DND-41 (cell line): Measurements from ENCODE around the gene ZNF892.

Experiments
- ATAC-seq: fragments of 200-7000 bp; cut with Tn5 transposase; 3 replicates; pipeline ENCODE4 v1.9.1; 2021; ENCODE audit warnings: low read depth; ENCODE audit not compliant: insufficient read depth
- DNase-seq: peaks from one replicate; pipeline ENCODE4 v3.0.0-alpha.2; 2020
- H2AFZ ChIP-seq: 2 replicates; pipeline ENCODE4 v1.6.0; 2012; ENCODE audit warnings: low read depth, low read length
- H3K27ac ChIP-seq: 2 replicates; pipeline ENCODE4 v1.5.1; 2012; ENCODE audit warnings: low read length, inconsistent platforms
- H3K27me3 ChIP-seq: fragments of 200-600 bp; sonication (generic); 2 replicates; pipeline ENCODE4 v1.6.0; 2012; ENCODE audit warnings: low read length, mild to moderate bottlenecking, inconsistent platforms; ENCODE audit not compliant: insufficient read depth, poor library complexity
- H3K36me3 ChIP-seq: 2 replicates; pipeline ENCODE4 v1.5.1; 2012; ENCODE audit warnings: low read length, inconsistent platforms; ENCODE audit not compliant: insufficient read depth
- H3K4me1 ChIP-seq: 2 replicates; pipeline ENCODE4 v1.5.1; 2012; ENCODE audit warnings: mild to moderate bottlenecking, low read length; ENCODE audit not compliant: insufficient read depth
- H3K4me2 ChIP-seq: 2 replicates; pipeline ENCODE4 v1.6.0; 2012; ENCODE audit warnings: mild to moderate bottlenecking, moderate library complexity, low read length, inconsistent platforms; ENCODE audit not compliant: insufficient read depth
- H3K4me3 ChIP-seq, 2 experiments: fragments of 200-600 bp in 1 of 2; shearing (Covaris generic) in 1 of 2; 2 replicates each; pipeline ENCODE4 v1.5.1; 2012 to 2016; ENCODE audit warnings: inconsistent platforms in 2 of 2, low read length in 2 of 2, mild to moderate bottlenecking in 2 of 2, low read depth in 1 of 2, moderate library complexity in 1 of 2
- H3K79me2 ChIP-seq: 2 replicates; pipeline ENCODE4 v1.6.0; 2012; ENCODE audit warnings: low read length, inconsistent platforms; ENCODE audit not compliant: insufficient read depth
- H3K9ac ChIP-seq: 2 replicates; pipeline ENCODE4 v1.6.0; 2012; ENCODE audit warnings: low read depth, mild to moderate bottlenecking, inconsistent platforms, low read length, moderate library complexity
- H3K9me3 ChIP-seq: 2 replicates; pipeline ENCODE4 v1.5.1; 2012; ENCODE audit warnings: low read length, moderate library complexity, mild to moderate bottlenecking, inconsistent platforms; ENCODE audit not compliant: insufficient read depth, severe bottlenecking
- H4K20me1 ChIP-seq: 2 replicates; pipeline ENCODE4 v1.6.0; 2012; ENCODE audit warnings: low read length; ENCODE audit not compliant: insufficient read depth
- EZH2 ChIP-seq: IDR thresholded peaks from 3 replicates; pipeline ENCODE4 v1.6.1; 2012; ENCODE audit warnings: borderline replicate concordance, low read depth, mild to moderate bottlenecking, moderate library complexity, low read length, inconsistent platforms; ENCODE audit not compliant: severe bottlenecking
- TF ChIP-seq, protein P1 (sequence below): IDR thresholded peaks from 2 replicates; pipeline ENCODE4 v1.5.1; 2012; ENCODE audit warnings: borderline replicate concordance, low read length, moderate library complexity, mild to moderate bottlenecking; ENCODE audit not compliant: poor library complexity, severe bottlenecking; ENCODE audit errors: extremely low read depth

The ZNF892 gene

DNA sequence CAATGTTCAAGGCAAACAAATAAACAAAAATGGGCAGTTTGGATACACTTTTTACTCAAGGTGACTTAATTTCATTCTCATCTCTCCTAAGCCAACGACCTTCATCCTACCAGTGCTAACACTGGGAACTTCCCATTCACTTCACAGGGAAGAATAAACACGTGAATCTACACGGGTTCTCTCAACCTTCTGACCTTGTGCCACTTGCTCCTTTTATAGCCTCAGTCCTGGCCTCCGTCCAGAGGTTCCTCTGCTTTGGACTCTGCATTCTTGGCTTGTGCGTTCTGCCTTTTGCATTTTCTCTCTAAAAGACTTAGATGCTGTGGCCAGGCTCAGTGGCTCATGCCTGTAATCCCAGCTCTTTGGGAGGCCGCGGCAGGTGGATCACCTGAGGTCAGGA is 27.9 kb upstream of the ZNF892 start:
- H3K9me3 ChIP-seq = no peaks in the 10 kb centered on the region
- H4K20me1 ChIP-seq = no peaks in the 10 kb centered on the region
- DNase-seq (no peak), ATAC-seq (no peak)
- H2AFZ ChIP-seq = no peak overlapping the region
- H3K79me2 ChIP-seq = no peaks in the 10 kb centered on the region
- no peak overlapping the region for H3K27ac ChIP-seq
- H3K4me2 ChIP-seq = no peak overlapping the region
- no peak overlapping the region for H3K4me3 ChIP-seq
- no peaks in the 10 kb centered on the region for H3K27me3 ChIP-seq
- H3K36me3 ChIP-seq = peaks cover 41% of the 10 kb centered on the region
- no peak overlapping the region for H3K9ac ChIP-seq
- TF ChIP-seq, protein P1, sequence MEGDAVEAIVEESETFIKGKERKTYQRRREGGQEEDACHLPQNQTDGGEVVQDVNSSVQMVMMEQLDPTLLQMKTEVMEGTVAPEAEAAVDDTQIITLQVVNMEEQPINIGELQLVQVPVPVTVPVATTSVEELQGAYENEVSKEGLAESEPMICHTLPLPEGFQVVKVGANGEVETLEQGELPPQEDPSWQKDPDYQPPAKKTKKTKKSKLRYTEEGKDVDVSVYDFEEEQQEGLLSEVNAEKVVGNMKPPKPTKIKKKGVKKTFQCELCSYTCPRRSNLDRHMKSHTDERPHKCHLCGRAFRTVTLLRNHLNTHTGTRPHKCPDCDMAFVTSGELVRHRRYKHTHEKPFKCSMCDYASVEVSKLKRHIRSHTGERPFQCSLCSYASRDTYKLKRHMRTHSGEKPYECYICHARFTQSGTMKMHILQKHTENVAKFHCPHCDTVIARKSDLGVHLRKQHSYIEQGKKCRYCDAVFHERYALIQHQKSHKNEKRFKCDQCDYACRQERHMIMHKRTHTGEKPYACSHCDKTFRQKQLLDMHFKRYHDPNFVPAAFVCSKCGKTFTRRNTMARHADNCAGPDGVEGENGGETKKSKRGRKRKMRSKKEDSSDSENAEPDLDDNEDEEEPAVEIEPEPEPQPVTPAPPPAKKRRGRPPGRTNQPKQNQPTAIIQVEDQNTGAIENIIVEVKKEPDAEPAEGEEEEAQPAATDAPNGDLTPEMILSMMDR = no peak
- no peak for TF ChIP-seq EZH2
- H3K4me1 ChIP-seq = no peaks in the 10 kb centered on the region

- DNase-seq = no peak
- H3K9me3 ChIP-seq = no peaks in the 10 kb centered on the region
- no peaks in the 10 kb centered on the region for H3K79me2 ChIP-seq
- ATAC-seq = no peak
- no peak overlapping the region for H3K9ac ChIP-seq
- no peaks in the 10 kb centered on the region for H3K27me3 ChIP-seq
- H4K20me1 ChIP-seq = no peaks in the 10 kb centered on the region
- H3K4me3 ChIP-seq = no peak overlapping the region
- H3K36me3 ChIP-seq = peaks cover 41% of the 10 kb centered on the region
- no peak overlapping the region for H3K27ac ChIP-seq
- H3K4me2 ChIP-seq = no peak overlapping the region
- no peak overlapping the region for H2AFZ ChIP-seq
- TF ChIP-seq, protein P1 = no peak
- TF ChIP-seq EZH2 = no peak
- H3K4me1 ChIP-seq = no peaks in the 10 kb centered on the region
These were observed 25.5 kb upstream of the ZNF892 start for GRCh38 chr2:95181774-95182173.

- no peaks in the 10 kb centered on the region for H3K27me3 ChIP-seq
- ATAC-seq (no peak), DNase-seq (no peak)
- no peak overlapping the region for H3K4me3 ChIP-seq
- no peak for TF ChIP-seq EZH2
- TF ChIP-seq, protein P1 = no peak
- H2AFZ ChIP-seq = no peak overlapping the region
- no peak overlapping the region for H3K4me2 ChIP-seq
- H3K79me2 ChIP-seq = no peaks in the 10 kb centered on the region
- no peaks in the 10 kb centered on the region for H3K4me1 ChIP-seq
- H3K36me3 ChIP-seq = peaks cover 28% of the 10 kb centered on the region
- H3K9ac ChIP-seq = no peak overlapping the region
- no peaks in the 10 kb centered on the region for H4K20me1 ChIP-seq
- H3K9me3 ChIP-seq = no peaks in the 10 kb centered on the region
- no peak overlapping the region for H3K27ac ChIP-seq
These were observed 22.1 kb upstream of the ZNF892 start for GRCh38 chr2:95185197-95185596.

GRCh38 chr2:95185973-95186372 is 21.3 kb upstream of the ZNF892 start:
- no peaks in the 10 kb centered on the region for H3K4me1 ChIP-seq
- DNase-seq (no peak), ATAC-seq (no peak)
- no peak for TF ChIP-seq EZH2
- TF ChIP-seq, protein P1 = no peak
- no peaks in the 10 kb centered on the region for H3K79me2 ChIP-seq
- H4K20me1 ChIP-seq = no peaks in the 10 kb centered on the region
- no peak overlapping the region for H2AFZ ChIP-seq
- H3K27ac ChIP-seq = no peak overlapping the region
- H3K4me2 ChIP-seq = no peak overlapping the region
- H3K4me3 ChIP-seq = no peak overlapping the region
- no peaks in the 10 kb centered on the region for H3K9me3 ChIP-seq
- no peak overlapping the region for H3K9ac ChIP-seq
- no peaks in the 10 kb centered on the region for H3K27me3 ChIP-seq
- peaks cover 21% of the 10 kb centered on the region for H3K36me3 ChIP-seq
